Activated T-helper 1 cell treated with Interleukin-2 at 50 U/mL for 16 hours (primary cell): ENCODE data around the gene TBC1D22A.
"Not testable (repeated sequence)": the region's sequence is repeated elsewhere in the genome, so short reads cannot be mapped to it uniquely, and the experiment has no call there.

Source experiments
- DNase-seq: peaks from one replicate; pipeline ENCODE4 v3.0.0-alpha.2; 2020; ENCODE audit warnings: low read depth

The TBC1D22A gene

DNA sequence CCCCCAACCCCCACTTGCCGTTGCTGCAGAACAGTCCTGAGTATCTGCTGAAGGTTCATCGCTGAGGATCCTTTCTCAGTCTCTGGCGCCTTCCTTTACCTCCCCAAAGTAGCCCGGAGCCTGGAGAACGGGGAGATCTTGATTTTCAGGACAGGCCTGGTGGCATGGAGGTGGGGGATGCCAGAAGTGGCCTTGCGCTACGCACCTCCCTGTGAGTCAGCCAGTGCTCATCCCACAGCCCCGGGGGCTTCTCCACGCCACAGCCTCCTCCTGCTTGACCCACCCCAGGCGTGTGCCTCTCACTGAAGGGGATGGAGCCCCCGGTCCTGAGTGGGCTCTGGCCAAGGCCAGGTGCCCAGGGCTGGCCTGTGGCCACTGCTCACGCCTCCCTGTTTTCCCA, 339.6 kb downstream of the TBC1D22A start:
- DNase-seq = no peak

DNA sequence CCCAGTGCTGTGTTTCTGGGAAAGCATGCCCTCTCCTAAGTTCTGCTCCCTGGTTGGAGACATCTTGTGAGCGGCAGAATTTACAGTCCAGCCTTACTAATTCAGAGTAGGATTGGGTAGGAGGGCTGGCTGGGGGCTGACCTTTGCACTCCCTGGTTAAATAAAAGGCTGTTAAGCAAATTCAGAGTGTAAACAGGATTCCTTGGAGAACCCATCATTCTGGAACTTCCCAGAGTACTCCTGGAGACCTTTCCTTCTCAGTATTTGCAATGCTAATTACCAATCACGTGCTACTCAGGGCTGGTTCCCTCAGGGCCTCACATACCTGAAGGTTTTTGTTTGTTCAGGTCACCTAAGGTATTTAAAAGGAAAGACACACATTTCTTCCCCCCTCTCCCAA, 340.2 kb downstream of the TBC1D22A start:
- no peak for DNase-seq

DNA sequence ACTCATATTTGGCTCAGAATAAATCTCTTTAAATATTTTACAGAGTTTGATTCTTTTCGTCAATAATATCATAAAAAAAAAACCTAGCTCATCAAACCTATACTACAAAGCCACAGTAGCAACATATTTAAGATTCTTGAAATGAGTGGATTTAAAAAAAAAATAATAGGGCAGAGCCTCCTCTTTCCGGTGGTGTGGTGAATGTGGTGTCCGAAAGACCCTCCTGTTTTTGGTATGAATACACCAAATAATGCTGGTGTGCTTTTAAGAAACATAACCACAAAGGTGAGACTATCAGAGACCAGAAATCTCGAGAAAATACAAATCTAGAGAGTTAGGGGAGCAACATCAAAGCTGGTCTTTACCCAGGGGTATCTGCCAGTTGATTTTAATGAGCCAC, 342.6 kb downstream of the TBC1D22A start:
- DNase-seq = no peak

DNA sequence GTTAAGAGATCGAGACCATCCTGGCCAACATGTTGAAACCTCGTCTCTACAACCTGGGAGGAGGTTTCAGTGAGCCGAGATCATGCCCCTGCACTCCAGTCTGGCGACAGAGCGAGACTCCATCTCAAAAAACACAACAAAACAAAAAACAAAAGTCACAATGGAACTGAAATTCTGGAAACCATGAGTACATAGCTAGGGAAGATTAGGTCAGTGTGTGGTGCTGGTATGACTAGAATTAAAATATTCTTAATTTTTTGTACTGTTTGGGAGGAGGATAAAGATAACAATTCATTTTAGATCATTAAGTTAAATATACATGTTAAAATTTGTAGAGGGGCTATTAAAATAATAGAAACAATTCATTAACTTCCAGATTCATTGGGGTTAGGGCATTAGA, 344.4 kb downstream of the TBC1D22A start:
- DNase-seq = no peak

DNA sequence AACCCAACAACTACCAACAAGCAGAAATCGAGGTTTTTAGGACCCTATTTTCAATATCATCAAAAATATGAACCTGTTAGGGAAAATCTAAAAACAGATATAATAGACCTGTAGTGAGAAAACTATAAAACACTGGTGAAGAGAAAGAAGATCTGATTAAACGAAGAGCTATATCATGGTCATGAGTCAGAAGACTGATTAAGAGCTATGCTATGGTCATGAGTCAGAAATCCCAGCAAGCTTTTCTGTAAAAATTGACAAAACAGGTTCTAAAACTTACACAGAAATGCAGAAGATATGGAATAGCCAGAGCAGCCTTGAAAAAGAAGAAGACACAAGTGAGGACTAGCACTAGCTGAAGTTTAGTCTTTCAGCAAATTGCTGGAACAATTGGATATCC, 345.0 kb downstream of the TBC1D22A start:
- no peak for DNase-seq

DNA sequence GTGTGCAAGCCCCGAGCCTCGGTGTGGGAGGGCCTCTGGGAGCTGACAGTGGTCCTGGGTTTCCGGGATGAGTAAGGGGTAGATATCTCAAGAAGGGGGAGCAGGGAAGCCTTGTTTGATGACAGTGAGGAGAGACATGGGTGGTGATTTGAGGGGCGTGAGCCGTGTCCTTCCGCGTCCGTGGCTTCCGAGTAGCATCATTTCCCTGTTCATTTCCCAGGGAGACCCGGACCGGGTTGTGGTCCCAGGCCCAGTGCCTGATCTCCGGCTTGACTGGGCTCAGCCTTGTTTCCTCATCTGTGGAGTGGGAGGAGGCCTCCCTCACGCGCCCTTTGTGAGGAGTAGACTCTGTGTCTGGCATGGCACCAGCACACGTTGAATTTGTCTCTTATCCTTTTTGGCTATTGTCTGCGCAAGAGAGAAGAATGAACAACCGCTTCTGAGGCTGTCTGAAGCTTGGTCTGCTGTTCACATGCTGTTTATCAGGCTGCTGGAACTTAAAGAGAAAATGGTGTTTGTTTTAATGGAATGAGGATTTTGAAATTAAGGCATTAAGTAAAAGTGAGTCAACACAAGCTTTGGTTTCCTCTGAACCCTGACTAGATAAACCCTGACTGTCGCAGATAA, 348.5 kb downstream of the TBC1D22A start:
- no peak for DNase-seq

DNA sequence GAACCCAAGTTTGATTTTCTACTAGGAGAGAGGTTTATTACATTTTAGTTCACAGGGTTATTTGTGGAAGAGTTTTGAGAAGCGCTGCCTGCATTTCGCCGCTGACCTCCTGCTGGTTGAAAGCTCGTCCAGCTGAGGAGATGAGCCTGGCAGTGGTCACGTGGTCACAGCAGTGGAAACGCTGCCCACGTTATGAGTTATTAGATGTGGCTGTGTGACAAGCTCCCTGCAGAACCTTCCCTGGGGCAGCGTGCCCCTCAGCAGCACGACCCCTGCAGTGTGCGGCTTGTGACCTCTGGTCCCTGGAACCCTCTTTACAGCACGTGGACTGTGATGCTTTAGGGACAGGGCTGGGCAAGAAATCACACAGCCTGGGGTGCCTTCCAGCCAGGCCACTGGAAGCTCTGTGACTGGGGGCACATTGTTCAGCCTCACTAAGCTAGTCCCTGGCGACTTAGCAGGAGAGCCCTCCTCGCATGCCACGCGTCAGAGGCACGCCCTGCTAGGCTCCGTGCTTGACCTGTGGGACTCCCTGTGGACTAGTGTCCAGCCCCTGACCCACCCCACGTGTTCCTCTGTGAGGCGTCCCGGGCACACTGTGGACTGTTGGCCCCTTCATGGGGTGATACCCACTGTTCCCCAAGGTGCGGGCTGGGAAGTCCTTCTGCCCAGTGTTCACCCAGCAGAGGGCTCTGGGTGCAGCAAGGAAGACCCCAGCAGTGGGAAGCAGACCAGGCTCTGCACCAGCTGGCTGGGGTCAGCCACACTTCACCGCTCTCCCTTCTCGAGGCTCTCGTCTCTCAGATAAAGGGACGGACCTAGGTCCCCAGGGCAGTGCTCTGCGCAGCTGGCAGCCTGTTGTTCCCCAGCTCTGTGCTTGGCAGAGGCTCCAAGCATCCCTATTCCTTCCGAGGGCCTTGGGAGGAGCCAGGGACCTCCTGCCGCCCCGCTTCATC, 349.5 kb downstream of the TBC1D22A start:
- no peak for DNase-seq

DNA sequence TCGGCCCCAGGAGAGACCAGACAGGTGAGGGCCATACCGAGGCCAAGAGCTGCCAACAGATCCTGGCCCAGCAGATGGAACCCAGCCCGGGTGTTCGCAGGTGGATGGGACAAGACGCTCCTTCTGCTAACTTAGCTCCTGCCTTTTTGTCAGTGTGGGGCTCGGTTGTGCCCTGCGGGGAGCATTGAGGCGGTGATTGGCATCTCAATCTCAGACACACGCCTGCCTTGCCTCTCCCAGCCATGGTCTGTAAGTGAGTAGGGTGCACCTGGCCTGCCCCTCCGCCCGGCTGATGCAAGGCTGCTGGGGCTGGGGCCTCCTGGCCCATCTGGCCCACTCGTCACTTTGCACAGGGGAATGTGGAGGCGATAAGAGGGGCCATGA, 350.1 kb downstream of the TBC1D22A start:
- DNase-seq = no peak

DNA sequence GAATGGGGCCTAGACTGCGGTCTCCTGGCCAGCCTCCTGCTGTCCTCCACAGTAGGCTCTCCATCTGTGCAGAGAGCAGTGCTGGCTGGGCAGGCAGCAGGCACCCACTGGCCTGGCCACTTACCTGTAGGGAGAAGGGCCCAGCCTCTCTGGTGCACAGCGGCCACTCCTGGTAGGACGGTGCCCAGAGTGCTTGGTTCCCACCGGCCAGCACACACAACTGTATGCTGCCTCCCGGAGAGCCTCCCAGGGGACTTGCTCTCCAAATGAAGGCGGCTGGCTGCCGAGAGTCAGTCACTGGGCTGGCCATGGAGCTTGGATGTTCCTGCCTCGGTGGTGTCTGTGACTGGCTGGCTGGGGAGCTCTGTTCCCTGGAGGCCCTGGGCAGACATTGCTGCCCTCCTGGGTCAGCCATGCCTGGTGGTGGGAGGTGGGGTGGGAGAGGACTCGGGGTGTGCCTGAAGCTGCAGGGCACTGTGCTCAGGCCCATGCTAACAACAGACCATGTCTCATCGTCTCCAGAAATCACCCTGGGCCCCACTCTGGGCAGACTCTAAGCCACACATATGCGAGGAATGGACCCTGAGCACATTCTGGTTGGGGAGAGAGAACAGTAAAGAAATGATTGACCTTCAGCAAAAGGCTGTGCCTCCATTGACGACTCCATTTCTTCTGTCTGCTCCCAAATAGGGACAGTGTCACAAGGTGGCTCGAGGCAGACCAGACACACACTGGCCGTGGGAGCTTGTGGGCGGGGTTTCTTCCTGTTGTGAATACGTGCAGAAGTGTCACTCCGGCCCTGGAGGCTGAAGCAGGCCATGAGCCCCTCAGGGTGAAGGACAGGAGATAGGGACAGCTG, 350.8 kb downstream of the TBC1D22A start:
- DNase-seq = no peak

DNA sequence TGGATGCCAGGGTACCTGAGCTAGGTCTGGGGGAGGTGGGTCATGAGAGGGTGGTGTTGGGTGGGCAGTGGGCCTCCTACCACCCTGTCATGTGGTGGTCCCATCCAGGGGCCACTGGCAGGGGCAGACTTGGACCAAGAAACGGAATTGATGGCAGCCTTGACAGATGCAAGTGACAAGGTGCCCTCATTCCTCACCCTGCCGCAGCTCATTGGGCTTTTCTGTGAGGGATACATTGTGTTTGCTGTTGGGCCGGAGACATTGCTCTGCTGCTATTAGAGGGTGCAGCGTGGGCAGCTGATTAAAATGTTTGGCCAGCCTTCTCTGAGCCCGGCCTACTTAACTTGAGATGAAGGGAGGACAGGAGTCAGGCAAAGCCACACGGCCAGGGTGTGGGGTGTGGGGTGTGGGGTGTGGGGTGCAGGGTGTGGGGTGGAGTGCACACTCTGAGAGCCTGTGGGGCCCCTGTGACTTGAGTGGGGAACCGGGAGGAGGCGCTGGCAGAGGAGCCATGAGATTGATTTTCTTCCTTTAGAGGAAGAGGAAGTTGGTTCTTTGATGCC, 351.5 kb downstream of the TBC1D22A start:
- DNase-seq = no peak

DNA sequence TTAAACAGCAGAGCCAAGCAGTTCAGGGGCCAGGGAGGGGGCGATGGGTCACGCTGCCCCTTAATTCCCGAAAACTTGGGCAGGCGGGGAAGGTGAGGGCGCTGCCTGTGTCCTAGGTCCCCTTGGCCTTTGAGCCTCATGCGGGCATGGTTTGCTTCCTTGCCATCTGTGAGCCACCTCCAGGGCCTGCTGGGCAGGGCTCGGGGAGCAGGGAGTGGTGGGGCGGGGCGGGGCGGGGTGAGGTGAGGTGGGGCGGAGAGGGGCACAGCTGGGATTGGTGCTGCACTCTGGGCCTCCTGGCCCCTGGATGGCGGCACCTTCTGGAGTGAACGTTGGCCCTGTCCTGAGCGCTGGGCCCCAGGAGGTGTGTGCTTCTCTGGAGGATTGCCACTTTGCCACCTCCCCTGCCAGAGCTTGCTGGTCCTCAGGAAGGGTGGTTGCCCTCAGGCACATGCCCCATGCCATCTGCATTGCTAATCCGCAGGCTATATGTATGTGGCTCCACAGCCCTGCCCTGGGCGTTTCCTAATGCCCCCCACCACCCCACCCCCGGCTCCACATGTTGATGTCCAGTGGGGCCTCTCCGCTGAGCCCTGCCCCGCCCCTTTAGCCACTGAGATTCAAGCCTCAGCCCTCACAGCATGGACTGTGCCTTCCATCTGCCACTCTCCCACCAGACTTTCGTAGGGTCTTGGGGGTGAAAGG, 352.5 kb downstream of the TBC1D22A start:
- no peak for DNase-seq

DNA sequence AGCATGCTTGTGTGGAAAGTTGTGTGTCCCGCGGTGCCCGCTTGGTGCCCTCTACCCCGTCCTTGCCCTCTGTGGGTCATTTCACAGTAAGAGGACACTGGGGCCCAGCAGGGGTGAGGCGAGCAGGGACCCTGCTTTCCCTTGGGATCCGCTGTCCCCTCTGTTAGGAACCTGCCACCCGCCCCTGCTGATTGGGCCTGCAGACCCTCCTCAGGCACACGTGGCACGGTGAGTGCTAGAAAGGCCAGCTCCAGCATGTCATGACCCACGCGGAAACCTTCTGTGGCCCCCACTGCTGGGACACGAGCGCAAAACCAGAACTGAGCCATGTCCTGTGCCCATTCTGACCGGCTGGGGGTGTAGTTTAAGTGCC, 353.1 kb downstream of the TBC1D22A start:
- DNase-seq = no peak

DNA sequence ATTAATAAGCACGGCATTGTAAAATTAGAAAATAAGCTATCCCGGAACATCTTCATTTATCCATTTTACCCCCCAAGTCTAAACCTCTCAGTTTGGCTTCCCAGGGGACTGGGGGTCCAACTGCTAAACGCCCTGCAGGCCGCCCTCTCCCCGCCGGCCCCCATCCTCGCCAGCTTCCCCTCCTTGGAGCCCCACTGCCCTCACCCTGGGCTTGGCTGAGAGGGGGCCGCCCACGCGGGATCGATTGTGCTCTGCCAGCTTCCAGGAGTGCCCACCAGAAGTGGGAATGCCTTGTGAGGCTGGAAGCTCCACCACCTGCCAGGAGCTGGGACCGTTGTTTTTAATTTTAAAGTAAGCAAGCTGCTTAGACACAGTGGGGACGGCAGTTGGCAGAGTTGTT, 353.5 kb downstream of the TBC1D22A start:
- no peak for DNase-seq

DNA sequence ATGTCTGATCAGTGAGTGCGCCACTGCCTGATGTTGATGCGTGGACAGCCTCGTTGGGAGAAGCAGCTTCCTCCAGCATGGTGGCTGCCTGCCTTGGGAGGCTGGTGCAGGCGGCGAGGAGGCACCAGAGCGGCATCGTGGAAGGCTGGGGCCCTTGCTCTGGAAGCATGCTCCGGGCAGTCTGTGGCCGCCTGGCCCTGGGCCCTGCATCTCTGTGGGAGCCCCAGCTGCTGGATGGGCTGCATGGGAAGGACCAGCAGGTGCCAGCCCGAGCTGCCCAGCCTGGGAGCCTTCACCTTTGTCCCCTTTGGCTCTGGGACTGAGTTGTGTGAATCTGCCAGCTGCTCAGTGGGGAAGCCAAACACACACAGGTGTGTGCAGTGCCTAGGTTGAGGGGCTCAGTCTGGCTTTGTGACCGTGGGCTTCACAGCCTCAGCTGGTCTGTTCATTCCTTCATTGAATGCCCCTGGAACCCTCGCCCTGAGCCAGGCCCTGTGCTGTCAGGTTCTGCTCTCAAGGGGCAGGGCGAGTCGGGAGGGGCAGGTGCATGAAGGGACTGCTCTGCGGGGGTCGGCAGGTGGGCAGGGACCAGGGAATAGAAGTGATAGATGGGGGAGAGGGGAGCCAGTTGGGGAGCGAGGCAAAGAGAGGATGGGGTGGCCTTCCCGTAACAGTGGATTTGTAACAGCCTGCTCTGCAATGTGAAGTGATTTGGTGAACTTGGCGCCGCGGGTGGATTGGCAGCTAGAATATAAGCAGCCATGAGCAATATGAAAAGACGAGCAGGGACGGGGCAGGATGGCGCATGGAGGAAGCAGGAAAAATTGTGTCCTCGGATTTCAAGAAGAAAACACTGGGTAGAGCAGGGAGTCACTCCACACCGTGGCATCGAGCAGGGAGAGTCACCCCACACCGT, 354.2 kb downstream of the TBC1D22A start:
- no peak for DNase-seq

DNA sequence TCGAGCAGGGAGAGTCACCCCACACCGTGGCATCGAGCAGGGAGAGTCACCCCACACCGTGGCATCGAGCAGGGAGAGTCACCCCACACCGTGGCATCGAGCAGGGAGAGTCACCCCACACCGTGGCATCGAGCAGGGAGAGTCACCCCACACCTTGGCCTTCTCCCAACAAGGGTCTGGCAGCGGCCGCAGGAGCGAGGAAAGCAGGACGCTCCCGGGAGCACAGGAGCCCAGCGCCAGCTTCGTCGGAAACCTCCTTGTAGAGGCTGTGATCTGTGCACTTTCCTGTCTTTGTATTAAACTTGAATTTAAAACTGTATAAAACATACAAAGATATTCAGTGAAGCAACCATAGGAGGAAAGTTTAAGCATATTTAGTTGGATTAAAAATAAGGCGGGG, 355.0 kb downstream of the TBC1D22A start:
- DNase-seq = not testable (repeated sequence)

DNA sequence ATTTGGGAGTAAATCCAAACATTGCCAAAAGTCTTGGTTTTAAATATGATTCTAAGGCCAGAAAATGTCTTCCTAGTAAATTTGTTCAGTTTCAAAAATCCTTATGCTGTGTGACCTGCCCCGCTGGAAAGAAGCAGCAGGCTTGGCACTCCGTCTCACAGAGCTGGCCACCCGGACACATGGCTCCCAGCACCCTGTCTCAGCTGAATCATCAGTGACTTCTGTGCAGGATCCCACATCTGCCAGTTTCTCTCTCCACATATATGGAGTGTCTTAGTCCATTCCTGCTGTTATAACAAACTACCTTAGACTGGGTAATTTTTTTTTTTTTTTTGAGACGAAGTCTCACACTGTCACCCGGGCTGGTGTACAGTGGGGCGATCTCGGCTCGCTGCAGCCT, 356.7 kb downstream of the TBC1D22A start:
- no peak for DNase-seq

DNA sequence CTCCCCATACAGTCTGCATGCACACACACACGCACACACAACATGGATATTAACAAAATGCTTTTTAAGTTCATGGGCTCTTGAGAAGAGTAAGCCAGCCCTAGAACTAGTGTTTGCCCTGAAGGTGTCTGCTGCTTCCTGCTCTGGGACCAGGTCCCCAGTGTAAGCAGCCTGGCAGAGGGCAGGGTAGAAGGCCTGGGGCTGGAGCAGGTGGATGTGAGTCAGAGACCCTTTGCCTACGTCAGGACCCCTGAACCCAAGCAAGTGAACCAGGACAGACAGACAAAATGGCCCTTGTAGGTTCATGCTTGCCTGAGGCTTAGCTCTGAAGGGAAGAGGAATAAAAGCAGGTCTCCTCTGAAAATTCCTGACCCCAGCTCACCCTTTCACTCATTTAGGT, 357.9 kb downstream of the TBC1D22A start:
- no peak for DNase-seq

DNA sequence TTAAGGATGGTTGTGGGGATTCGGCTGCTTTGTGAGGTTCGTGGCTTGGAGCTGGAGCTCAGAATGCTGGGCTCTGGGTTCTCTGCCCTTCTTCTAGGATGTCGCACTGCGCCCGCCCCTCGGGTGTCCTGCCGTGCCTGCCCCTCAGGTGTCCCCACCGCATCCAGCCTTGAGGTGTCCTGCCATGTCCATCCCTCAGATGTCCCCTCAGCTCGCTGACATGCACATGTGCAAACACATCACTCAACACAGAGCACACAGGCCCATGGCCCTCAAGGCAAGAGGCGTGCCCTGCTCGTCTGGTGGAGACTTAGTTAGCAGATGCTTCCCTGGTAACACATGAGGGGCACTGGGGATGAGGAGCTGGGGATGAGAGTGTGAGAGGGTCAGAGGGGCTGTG, 359.3 kb downstream of the TBC1D22A start:
- DNase-seq = no peak

DNA sequence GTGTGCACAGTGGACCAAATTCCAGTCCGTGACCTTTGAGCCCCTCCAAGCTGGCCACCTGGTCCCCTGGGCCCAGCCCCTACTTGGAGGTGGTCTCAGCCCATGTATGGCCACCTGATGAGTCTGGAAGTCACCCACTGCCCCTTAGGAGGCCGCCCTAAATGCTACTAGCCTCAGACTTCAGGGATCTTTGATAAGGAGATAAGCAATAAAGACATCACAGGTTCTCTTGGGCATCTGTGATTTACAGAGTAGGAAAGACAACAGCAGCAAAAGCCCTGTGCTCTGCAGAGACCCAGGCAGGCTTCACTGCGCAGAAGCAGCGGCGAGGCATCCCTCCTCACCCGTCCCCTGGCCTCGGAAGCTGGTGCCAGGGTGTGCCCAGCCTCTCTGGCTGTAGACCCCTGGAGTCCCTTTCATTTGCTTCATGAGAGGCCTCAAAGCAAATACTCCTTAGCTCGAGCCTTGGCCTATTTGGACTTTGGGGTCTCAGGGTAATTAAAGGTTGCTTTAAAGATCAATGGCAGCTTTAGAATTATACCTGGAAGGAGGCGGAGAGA, 360.1 kb downstream of the TBC1D22A start:
- no peak for DNase-seq
